GM12878 (cell line): ENCODE data around the gene SLAMF1. TPM values are rescaled to one million over a fixed set of nuclear protein-coding genes. Genes with fewer than 3 reads are reported as not detected.

Experiments
- ATF2 ChIP-seq: IDR thresholded peaks from 2 replicates; pipeline ENCODE4 v1.6.1; 2012; ENCODE audit warnings: low read length, inconsistent platforms
- CREB1 ChIP-seq: IDR thresholded peaks from 2 replicates; pipeline ENCODE4 v1.6.1; 2012; ENCODE audit warnings: low read depth, mild to moderate bottlenecking, inconsistent platforms
- HCFC1 ChIP-seq: fragments of 150-350 bp; IDR thresholded peaks from 2 replicates; pipeline ENCODE4 v1.6.1; 2014; ENCODE audit warnings: low read length
- HDAC2 ChIP-seq: fragments of 200-600 bp; sonication (generic); IDR thresholded peaks from 2 replicates; pipeline ENCODE4 v1.6.1; 2017
- IKZF2 ChIP-seq, 2 experiments: fragments of 450-650 bp; IDR thresholded peaks; 2 replicates each; pipeline ENCODE4 v1.6.1; 2017; ENCODE audit warnings: mild to moderate bottlenecking in 2 of 2, moderate library complexity in 2 of 2
- LARP7 ChIP-seq: fragments of 450-650 bp; IDR thresholded peaks from 2 replicates; pipeline ENCODE4 v1.6.1; 2017; ENCODE audit warnings: mild to moderate bottlenecking
- NFXL1 ChIP-seq: fragments of 450-650 bp; IDR thresholded peaks from 2 replicates; pipeline ENCODE4 v1.6.1; 2017; ENCODE audit warnings: antibody characterized with exemption, mild to moderate bottlenecking, borderline replicate concordance
- PAX8 ChIP-seq: fragments of 450-650 bp; IDR thresholded peaks from 2 replicates; pipeline ENCODE4 v1.6.1; 2017; ENCODE audit warnings: mild to moderate bottlenecking, moderate library complexity
- RFX5 ChIP-seq: IDR thresholded peaks from 2 replicates; pipeline ENCODE4 v1.6.1; 2011; ENCODE audit warnings: low read depth, low read length, improper control_type of control experiment
- SMARCA5 ChIP-seq: fragments of 450-650 bp; IDR thresholded peaks from 2 replicates; pipeline ENCODE4 v1.6.1; 2017; ENCODE audit warnings: mild to moderate bottlenecking
- SMC3 ChIP-seq: IDR thresholded peaks from 2 replicates; pipeline ENCODE4 v1.6.1; 2011; ENCODE audit warnings: low read length, improper control_type of control experiment, borderline replicate concordance
- TBL1XR1 ChIP-seq: IDR thresholded peaks from 2 replicates; pipeline ENCODE4 v1.6.1; 2012; ENCODE audit warnings: low read depth, low read length, improper control_type of control experiment
- ZNF274 ChIP-seq: IDR thresholded peaks from one replicate; pipeline ENCODE4 v1.8.0; 2011; ENCODE audit not compliant: insufficient read length, insufficient read depth
- polyA plus RNA-seq, 11 experiments: library from polyadenylated mRNA; depleted of rRNA in 4 of 11; unstranded in 6 of 11; stranded (reverse) in 5 of 11; fragments of >200 nt; fragmentation: Nextera tagmentation in 4 of 11; fragmentation: Illumina TruSeq in 1 of 11; extraction: Ambion mirVana in 4 of 11; extraction: Trizol in 1 of 11; gene quantifications; 1 replicate in 1 of 11; 2 replicates in 10 of 11; pipeline versions ENCODE4 v1.2.1 to v1.2.3, GENCODE V29; 2011 to 2016; ENCODE audit warnings: inconsistent platforms in 2 of 11, missing spikeins in 2 of 11, low read depth in 1 of 11
- total RNA-seq, 4 experiments: library from RNA; depleted of rRNA in 3 of 4; stranded (reverse); fragments of >200 nt in 3 of 4; fragmentation: Illumina TruSeq in 1 of 4; extraction: Trizol in 1 of 4; gene quantifications; 2 replicates each; pipeline versions ENCODE4 v1.2.1 to v1.2.3, GENCODE V29; 2013 to 2021
- TF ChIP-seq, protein P1 (sequence below): fragments of 450-650 bp; IDR thresholded peaks from 2 replicates; pipeline ENCODE4 v1.6.1; 2017; ENCODE audit warnings: low read depth, mild to moderate bottlenecking, moderate library complexity
- TF ChIP-seq, protein P2 (sequence below): fragments of 450-650 bp; IDR thresholded peaks from 2 replicates; pipeline ENCODE4 v1.6.1; 2016; ENCODE audit warnings: mild to moderate bottlenecking
- TF ChIP-seq, protein P3 (sequence below): fragments of 450-650 bp; IDR thresholded peaks from 2 replicates; pipeline ENCODE4 v1.6.1; 2014; ENCODE audit warnings: mild to moderate bottlenecking
- TF ChIP-seq, protein P4 (sequence below): fragments of 450-650 bp; formaldehyde crosslinking; IDR thresholded peaks from 2 replicates; pipeline ENCODE4 v1.4.0; 2020; ENCODE audit warnings: mild to moderate bottlenecking, moderate library complexity
- TF ChIP-seq, protein P5 (sequence below): fragments of 450-650 bp; IDR thresholded peaks from 2 replicates; pipeline ENCODE4 v1.6.1; 2017; ENCODE audit warnings: mild to moderate bottlenecking, moderate library complexity

Gene SLAMF1
- total and polyA plus RNA-seq, 10 of the 15 experiments (the other 5 are each of a cell fraction or from before 2014, with no cell fraction given) = 87.3 to 260 (median 131) TPM

DNA sequence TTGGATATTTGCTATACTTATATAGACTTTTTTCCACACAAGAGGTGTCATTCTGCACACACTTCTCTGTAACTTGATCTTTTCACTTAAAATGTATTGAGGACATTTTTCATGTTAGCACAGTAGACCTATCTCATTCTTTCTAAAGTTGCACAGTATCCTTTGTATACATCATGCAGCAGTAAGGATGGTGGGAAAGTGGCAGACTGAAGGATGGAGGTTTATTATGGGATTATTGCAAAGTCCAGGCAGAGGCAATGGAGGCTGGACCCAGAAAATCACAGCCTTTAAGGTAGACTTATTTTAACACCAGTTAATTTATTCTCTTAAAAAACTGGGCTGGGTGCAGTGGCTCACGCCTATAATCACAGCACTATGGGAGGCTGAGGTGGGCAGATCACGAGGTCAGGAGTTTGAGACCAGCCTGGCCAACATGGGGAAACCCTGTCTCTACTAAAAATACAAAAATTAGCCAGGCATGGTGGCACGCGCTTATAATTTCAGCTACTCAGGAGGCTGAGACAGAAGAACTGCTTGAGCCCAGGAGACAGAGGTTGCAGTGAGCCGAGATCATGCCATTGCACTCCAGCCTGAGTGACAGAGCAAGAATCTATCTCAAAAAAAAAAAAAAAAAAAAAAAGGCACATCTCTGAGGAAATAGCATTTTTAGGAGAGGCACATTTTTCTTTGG lies 25.8 kb downstream of the SLAMF1 start (continued):
- no peak for TF ChIP-seq RFX5
- peak; percentile 18; the same call in 1 of the 2 replicates for TF ChIP-seq ATF2
- TF ChIP-seq PAX8 = no peak
- no peak for TF ChIP-seq HCFC1
- TF ChIP-seq NFXL1 = no peak
- TF ChIP-seq, protein P1, sequence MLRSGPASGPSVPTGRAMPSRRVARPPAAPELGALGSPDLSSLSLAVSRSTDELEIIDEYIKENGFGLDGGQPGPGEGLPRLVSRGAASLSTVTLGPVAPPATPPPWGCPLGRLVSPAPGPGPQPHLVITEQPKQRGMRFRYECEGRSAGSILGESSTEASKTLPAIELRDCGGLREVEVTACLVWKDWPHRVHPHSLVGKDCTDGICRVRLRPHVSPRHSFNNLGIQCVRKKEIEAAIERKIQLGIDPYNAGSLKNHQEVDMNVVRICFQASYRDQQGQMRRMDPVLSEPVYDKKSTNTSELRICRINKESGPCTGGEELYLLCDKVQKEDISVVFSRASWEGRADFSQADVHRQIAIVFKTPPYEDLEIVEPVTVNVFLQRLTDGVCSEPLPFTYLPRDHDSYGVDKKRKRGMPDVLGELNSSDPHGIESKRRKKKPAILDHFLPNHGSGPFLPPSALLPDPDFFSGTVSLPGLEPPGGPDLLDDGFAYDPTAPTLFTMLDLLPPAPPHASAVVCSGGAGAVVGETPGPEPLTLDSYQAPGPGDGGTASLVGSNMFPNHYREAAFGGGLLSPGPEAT = no peak
- TF ChIP-seq, protein P2, sequence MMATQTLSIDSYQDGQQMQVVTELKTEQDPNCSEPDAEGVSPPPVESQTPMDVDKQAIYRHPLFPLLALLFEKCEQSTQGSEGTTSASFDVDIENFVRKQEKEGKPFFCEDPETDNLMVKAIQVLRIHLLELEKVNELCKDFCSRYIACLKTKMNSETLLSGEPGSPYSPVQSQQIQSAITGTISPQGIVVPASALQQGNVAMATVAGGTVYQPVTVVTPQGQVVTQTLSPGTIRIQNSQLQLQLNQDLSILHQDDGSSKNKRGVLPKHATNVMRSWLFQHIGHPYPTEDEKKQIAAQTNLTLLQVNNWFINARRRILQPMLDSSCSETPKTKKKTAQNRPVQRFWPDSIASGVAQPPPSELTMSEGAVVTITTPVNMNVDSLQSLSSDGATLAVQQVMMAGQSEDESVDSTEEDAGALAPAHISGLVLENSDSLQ = peak; percentile 80
- TF ChIP-seq SMARCA5 = no peak
- TF ChIP-seq SMC3 = no peak
- TF ChIP-seq, protein P3, sequence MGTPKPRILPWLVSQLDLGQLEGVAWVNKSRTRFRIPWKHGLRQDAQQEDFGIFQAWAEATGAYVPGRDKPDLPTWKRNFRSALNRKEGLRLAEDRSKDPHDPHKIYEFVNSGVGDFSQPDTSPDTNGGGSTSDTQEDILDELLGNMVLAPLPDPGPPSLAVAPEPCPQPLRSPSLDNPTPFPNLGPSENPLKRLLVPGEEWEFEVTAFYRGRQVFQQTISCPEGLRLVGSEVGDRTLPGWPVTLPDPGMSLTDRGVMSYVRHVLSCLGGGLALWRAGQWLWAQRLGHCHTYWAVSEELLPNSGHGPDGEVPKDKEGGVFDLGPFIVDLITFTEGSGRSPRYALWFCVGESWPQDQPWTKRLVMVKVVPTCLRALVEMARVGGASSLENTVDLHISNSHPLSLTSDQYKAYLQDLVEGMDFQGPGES = no peak
- no peak for TF ChIP-seq HDAC2
- no peak for TF ChIP-seq CREB1
- no peak for TF ChIP-seq IKZF2 (IDR thresholded peaks at IDR 0.05)
- no peak for TF ChIP-seq LARP7
- TF ChIP-seq, protein P4, sequence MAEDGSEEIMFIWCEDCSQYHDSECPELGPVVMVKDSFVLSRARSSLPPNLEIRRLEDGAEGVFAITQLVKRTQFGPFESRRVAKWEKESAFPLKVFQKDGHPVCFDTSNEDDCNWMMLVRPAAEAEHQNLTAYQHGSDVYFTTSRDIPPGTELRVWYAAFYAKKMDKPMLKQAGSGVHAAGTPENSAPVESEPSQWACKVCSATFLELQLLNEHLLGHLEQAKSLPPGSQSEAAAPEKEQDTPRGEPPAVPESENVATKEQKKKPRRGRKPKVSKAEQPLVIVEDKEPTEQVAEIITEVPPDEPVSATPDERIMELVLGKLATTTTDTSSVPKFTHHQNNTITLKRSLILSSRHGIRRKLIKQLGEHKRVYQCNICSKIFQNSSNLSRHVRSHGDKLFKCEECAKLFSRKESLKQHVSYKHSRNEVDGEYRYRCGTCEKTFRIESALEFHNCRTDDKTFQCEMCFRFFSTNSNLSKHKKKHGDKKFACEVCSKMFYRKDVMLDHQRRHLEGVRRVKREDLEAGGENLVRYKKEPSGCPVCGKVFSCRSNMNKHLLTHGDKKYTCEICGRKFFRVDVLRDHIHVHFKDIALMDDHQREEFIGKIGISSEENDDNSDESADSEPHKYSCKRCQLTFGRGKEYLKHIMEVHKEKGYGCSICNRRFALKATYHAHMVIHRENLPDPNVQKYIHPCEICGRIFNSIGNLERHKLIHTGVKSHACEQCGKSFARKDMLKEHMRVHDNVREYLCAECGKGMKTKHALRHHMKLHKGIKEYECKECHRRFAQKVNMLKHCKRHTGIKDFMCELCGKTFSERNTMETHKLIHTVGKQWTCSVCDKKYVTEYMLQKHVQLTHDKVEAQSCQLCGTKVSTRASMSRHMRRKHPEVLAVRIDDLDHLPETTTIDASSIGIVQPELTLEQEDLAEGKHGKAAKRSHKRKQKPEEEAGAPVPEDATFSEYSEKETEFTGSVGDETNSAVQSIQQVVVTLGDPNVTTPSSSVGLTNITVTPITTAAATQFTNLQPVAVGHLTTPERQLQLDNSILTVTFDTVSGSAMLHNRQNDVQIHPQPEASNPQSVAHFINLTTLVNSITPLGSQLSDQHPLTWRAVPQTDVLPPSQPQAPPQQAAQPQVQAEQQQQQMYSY (CRISPR knock-in tag) = no peak
- no peak for TF ChIP-seq TBL1XR1
- TF ChIP-seq, protein P5, sequence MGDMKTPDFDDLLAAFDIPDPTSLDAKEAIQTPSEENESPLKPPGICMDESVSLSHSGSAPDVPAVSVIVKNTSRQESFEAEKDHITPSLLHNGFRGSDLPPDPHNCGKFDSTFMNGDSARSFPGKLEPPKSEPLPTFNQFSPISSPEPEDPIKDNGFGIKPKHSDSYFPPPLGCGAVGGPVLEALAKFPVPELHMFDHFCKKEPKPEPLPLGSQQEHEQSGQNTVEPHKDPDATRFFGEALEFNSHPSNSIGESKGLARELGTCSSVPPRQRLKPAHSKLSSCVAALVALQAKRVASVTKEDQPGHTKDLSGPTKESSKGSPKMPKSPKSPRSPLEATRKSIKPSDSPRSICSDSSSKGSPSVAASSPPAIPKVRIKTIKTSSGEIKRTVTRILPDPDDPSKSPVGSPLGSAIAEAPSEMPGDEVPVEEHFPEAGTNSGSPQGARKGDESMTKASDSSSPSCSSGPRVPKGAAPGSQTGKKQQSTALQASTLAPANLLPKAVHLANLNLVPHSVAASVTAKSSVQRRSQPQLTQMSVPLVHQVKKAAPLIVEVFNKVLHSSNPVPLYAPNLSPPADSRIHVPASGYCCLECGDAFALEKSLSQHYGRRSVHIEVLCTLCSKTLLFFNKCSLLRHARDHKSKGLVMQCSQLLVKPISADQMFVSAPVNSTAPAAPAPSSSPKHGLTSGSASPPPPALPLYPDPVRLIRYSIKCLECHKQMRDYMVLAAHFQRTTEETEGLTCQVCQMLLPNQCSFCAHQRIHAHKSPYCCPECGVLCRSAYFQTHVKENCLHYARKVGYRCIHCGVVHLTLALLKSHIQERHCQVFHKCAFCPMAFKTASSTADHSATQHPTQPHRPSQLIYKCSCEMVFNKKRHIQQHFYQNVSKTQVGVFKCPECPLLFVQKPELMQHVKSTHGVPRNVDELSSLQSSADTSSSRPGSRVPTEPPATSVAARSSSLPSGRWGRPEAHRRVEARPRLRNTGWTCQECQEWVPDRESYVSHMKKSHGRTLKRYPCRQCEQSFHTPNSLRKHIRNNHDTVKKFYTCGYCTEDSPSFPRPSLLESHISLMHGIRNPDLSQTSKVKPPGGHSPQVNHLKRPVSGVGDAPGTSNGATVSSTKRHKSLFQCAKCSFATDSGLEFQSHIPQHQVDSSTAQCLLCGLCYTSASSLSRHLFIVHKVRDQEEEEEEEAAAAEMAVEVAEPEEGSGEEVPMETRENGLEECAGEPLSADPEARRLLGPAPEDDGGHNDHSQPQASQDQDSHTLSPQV = no peak
- TF ChIP-seq ZNF274 = no peak
